NCI-H1092 (cell line): ENCODE measurements around the gene HACL1.
A peak's percentile ranks its signal among the peaks of the same experiment; 100 is the strongest.
"Not testable (repeated sequence)": the region's sequence is repeated elsewhere in the genome, so short reads cannot be mapped to it uniquely, and the experiment has no call there.

Experiments used
- DNase-seq: peaks from one replicate; lab custom pipeline; 2025; lab: John Stamatoyannopoulos, UW

Gene HACL1

GRCh38 chr3:15579051-15579450 is 22.3 kb downstream of the HACL1 start:
- DNase-seq: no peak

- DNase-seq: no peak
Observed at GRCh38 chr3:15578289-15578867, 23.0 kb downstream of the HACL1 start.

GRCh38 chr3:15576475-15576874 is 24.9 kb downstream of the HACL1 start:
- no peak for DNase-seq

- no peak for DNase-seq
Observed at GRCh38 chr3:15575446-15575845, 25.9 kb downstream of the HACL1 start.

GRCh38 chr3:15572138-15572537 is 29.2 kb downstream of the HACL1 start:
- no peak for DNase-seq

GRCh38 chr3:15563190-15563589 is 38.2 kb downstream of the HACL1 start:
- no peak for DNase-seq

- no peak for DNase-seq
Observed at GRCh38 chr3:15562560-15562959, 38.8 kb downstream of the HACL1 start.

- no peak for DNase-seq
Observed at GRCh38 chr3:15558581-15558980, 42.8 kb downstream of the HACL1 start.

GRCh38 chr3:15557511-15557946 is 43.8 kb downstream of the HACL1 start:
- DNase-seq: peak; percentile 22

GRCh38 chr3:15556512-15556911 is 44.9 kb downstream of the HACL1 start:
- DNase-seq: no peak

GRCh38 chr3:15553749-15554148 is 47.6 kb downstream of the HACL1 start:
- DNase-seq: no peak

GRCh38 chr3:15551902-15552301 is 49.5 kb downstream of the HACL1 start:
- DNase-seq: no peak

- no peak for DNase-seq
Observed at GRCh38 chr3:15549846-15550245, 51.5 kb downstream of the HACL1 start.

- no peak for DNase-seq
Observed at GRCh38 chr3:15542614-15543013, 58.8 kb downstream of the HACL1 start.

GRCh38 chr3:15541371-15541770 is 60.0 kb downstream of the HACL1 start:
- no peak for DNase-seq

GRCh38 chr3:15539066-15539465 is 62.3 kb downstream of the HACL1 start:
- no peak for DNase-seq

- DNase-seq: no peak
Observed at GRCh38 chr3:15538345-15538744, 63.0 kb downstream of the HACL1 start.

- no peak for DNase-seq
Observed at GRCh38 chr3:15536856-15537255, 64.5 kb downstream of the HACL1 start.

GRCh38 chr3:15535732-15536131 is 65.6 kb downstream of the HACL1 start:
- no peak for DNase-seq

GRCh38 chr3:15532614-15533013 is 68.8 kb downstream of the HACL1 start:
- not testable (repeated sequence) for DNase-seq

GRCh38 chr3:15531346-15531745 is 70.0 kb downstream of the HACL1 start:
- no peak for DNase-seq

- no peak for DNase-seq
Observed at GRCh38 chr3:15528854-15529537, 72.4 kb downstream of the HACL1 start.

- DNase-seq: no peak
Observed at GRCh38 chr3:15527031-15527459, 74.3 kb downstream of the HACL1 start.

GRCh38 chr3:15525790-15526189 is 75.6 kb downstream of the HACL1 start:
- DNase-seq: no peak
